ENCODE measurements around the gene EPHA2.

The EPHA2 gene

DNA sequence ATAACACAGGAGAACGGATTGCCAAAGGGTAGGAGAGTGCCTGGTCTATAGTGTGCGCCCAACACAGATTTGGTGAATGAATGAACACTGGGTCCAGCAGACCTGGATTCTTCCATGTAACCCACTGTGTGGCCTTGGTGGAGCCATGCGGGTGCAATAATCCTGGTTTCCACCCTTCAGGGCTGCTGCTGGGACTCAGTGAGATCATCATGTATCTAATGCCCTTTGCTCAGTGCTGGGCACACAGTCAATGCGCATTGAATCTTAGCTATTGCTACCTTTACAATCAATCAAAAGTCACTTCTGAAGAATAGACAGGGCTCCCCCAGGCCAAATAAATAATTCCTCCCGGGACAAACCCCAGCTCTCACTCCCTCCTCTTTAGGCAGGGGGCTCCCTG is 5.8 kb upstream of the EPHA2 start:
- Histone ChIP-seq H3K4me2 (ENCODE audit: low read length) (no peak overlapping the region), H3K4me3 (ENCODE audit: low read depth, low read length) (no peak overlapping the region), H3K27ac (no peak overlapping the region), H3K27me3 (ENCODE audit: control insufficient read depth, insufficient read depth, low read length) (no peaks in the 10 kb centered on the region), H3K9me3 (ENCODE audit: control insufficient read depth, low read length) (no peaks in the 10 kb centered on the region), H3K79me2 (no peaks in the 10 kb centered on the region), H2AFZ (no peak overlapping the region), H3K9ac (no peak overlapping the region), H3K36me3 (ENCODE audit: control insufficient read depth, insufficient read depth, low read length) (no peaks in the 10 kb centered on the region), H3K4me1 (no peaks in the 10 kb centered on the region)
- no peak for TF ChIP-seq CTCF (IDR thresholded peaks at IDR 0.05)

- Histone ChIP-seq H3K4me2 (ENCODE audit: low read length) (no peak overlapping the region), H3K9ac (no peak overlapping the region), H3K27ac (no peak overlapping the region), H3K9me3 (ENCODE audit: control insufficient read depth, low read length) (no peaks in the 10 kb centered on the region), H3K4me1 (no peaks in the 10 kb centered on the region), H2AFZ (no peak overlapping the region), H3K4me3 (ENCODE audit: low read depth, low read length) (no peak overlapping the region), H3K36me3 (ENCODE audit: control insufficient read depth, insufficient read depth, low read length) (no peaks in the 10 kb centered on the region), H3K27me3 (ENCODE audit: control insufficient read depth, insufficient read depth, low read length) (no peaks in the 10 kb centered on the region), H3K79me2 (no peaks in the 10 kb centered on the region)
- TF ChIP-seq CTCF (IDR thresholded peaks at IDR 0.05), result no peak
Observed at GRCh38 chr1:16158993-16159831, 3.3 kb upstream of the EPHA2 start.

DNA sequence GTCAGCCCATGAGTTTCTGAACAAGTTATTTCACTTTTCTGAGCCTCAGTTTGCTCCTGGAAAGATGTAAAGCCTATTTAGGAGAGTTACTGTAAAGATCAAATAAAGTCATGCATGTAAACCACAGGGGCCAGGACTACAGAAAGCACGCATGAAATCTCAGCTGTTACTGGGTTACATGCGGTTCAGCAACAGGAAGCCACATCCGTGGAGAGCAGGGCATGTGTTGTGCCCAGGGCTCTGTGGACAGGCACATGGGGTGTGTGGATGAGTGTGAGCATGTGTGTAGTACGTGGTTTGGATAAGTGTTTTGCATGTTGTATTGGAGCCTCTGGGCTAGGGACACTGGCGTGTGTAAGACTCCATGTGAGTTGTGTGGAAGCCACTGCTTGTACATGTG is 2.2 kb upstream of the EPHA2 start:
- Histone ChIP-seq H3K36me3 (ENCODE audit: control insufficient read depth, insufficient read depth, low read length) (no peaks in the 10 kb centered on the region), H2AFZ (no peak overlapping the region), H3K27me3 (ENCODE audit: control insufficient read depth, insufficient read depth, low read length) (no peaks in the 10 kb centered on the region), H3K9me3 (ENCODE audit: control insufficient read depth, low read length) (no peaks in the 10 kb centered on the region), H3K9ac (no peak overlapping the region), H3K27ac (no peak overlapping the region), H3K4me1 (no peaks in the 10 kb centered on the region), H3K4me2 (ENCODE audit: low read length) (no peak overlapping the region), H3K79me2 (no peaks in the 10 kb centered on the region), H3K4me3 (ENCODE audit: low read depth, low read length) (no peak overlapping the region)
- TF ChIP-seq CTCF (IDR thresholded peaks at IDR 0.05), result no peak

GRCh38 chr1:16156848-16157495 is 1.1 kb upstream of the EPHA2 start:
- Histone ChIP-seq H3K4me1 (no peaks in the 10 kb centered on the region), H3K27ac (no peak overlapping the region), H2AFZ (no peak overlapping the region), H3K79me2 (no peaks in the 10 kb centered on the region), H3K4me2 (ENCODE audit: low read length) (no peak overlapping the region), H3K36me3 (ENCODE audit: control insufficient read depth, insufficient read depth, low read length) (no peaks in the 10 kb centered on the region), H3K27me3 (ENCODE audit: control insufficient read depth, insufficient read depth, low read length) (no peaks in the 10 kb centered on the region), H3K4me3 (ENCODE audit: low read depth, low read length) (no peak overlapping the region), H3K9ac (no peak overlapping the region), H3K9me3 (ENCODE audit: control insufficient read depth, low read length) (no peaks in the 10 kb centered on the region)
- no peak for TF ChIP-seq CTCF (IDR thresholded peaks at IDR 0.05)
